Astrocyte (in vitro differentiated cells and primary cell): Measurements from ENCODE around the gene ANKEF1. TPM values are rescaled to one million over a fixed set of nuclear protein-coding genes. Genes with fewer than 3 reads are reported as not detected.
"Not testable (repeated sequence)": the region's sequence is repeated elsewhere in the genome, so short reads cannot be mapped to it uniquely, and the experiment has no call there.

Experiments used
- DNase-seq: peaks from one replicate; pipeline ENCODE4 v3.0.0-alpha.2; 2010; ENCODE audit warnings: low read depth
- FAIRE-seq: peaks from 2 replicates; lab custom pipeline; 2011; peaks lifted over from hg19 to GRCh38; lab: Jason Lieb, UNC
- H2AFZ ChIP-seq: 2 replicates; pipeline ENCODE4 v1.6.0; 2012; ENCODE audit warnings: low read depth, low read length, inconsistent platforms
- H3K27ac ChIP-seq: 2 replicates; pipeline ENCODE4 v1.5.1; 2011; ENCODE audit warnings: low read depth, low read length, inconsistent platforms
- H3K27me3 ChIP-seq: 2 replicates; pipeline ENCODE4 v1.6.0; 2011; ENCODE audit warnings: low read length, inconsistent platforms; ENCODE audit not compliant: insufficient read depth
- H3K36me3 ChIP-seq: 2 replicates; pipeline ENCODE4 v1.5.1; 2011; ENCODE audit warnings: low read length, inconsistent platforms; ENCODE audit not compliant: insufficient read depth
- H3K4me1 ChIP-seq: 2 replicates; pipeline ENCODE4 v1.5.1; 2011; ENCODE audit warnings: low read length, inconsistent platforms; ENCODE audit not compliant: insufficient read depth
- H3K4me2 ChIP-seq: 2 replicates; pipeline ENCODE4 v1.6.0; 2012; ENCODE audit warnings: low read length, inconsistent platforms
- H3K4me3 ChIP-seq: 2 replicates; pipeline ENCODE4 v1.5.1; 2011; ENCODE audit warnings: low read depth, mild to moderate bottlenecking, low read length, inconsistent platforms; ENCODE audit not compliant: insufficient read depth
- H3K79me2 ChIP-seq: 2 replicates; pipeline ENCODE4 v1.6.0; 2012; ENCODE audit warnings: mild to moderate bottlenecking, low read length, inconsistent platforms; ENCODE audit not compliant: insufficient read depth
- H3K9ac ChIP-seq: 2 replicates; pipeline ENCODE4 v1.6.0; 2012; ENCODE audit warnings: mild to moderate bottlenecking, low read length, inconsistent platforms
- H3K9me3 ChIP-seq: 2 replicates; pipeline ENCODE4 v1.5.1; 2012; ENCODE audit warnings: low read depth, mild to moderate bottlenecking, low read length, inconsistent platforms; ENCODE audit not compliant: insufficient read depth
- H4K20me1 ChIP-seq: 2 replicates; pipeline ENCODE4 v1.6.0; 2012; ENCODE audit warnings: low read length, inconsistent platforms; ENCODE audit not compliant: insufficient read depth
- H3K27ac Mint-ChIP-seq: one replicate; pipeline ENCODE4 v1.8.0; 2021; ENCODE audit warnings: mild to moderate bottlenecking, mixed read lengths; ENCODE audit not compliant: unreplicated experiment
- H3K27me3 Mint-ChIP-seq: one replicate; pipeline ENCODE4 v1.8.0; 2021; ENCODE audit warnings: low read depth, mixed read lengths; ENCODE audit not compliant: unreplicated experiment
- H3K36me3 Mint-ChIP-seq: one replicate; pipeline ENCODE4 v1.8.0; 2021; ENCODE audit warnings: low read depth, mixed read lengths; ENCODE audit not compliant: unreplicated experiment
- H3K4me1 Mint-ChIP-seq: one replicate; pipeline ENCODE4 v1.8.0; 2021; ENCODE audit warnings: low read depth, mixed read lengths; ENCODE audit not compliant: unreplicated experiment
- H3K4me3 Mint-ChIP-seq: one replicate; pipeline ENCODE4 v1.8.0; 2021; ENCODE audit warnings: mild to moderate bottlenecking, moderate library complexity, mixed read lengths; ENCODE audit not compliant: unreplicated experiment
- H3K9me3 Mint-ChIP-seq: one replicate; pipeline ENCODE4 v1.8.0; 2021; ENCODE audit warnings: mild to moderate bottlenecking, mixed read lengths; ENCODE audit not compliant: unreplicated experiment
- CTCF ChIP-seq: IDR thresholded peaks from 2 replicates; pipeline ENCODE4 v1.5.1; 2011; ENCODE audit warnings: low read depth, mild to moderate bottlenecking, inconsistent platforms, low read length, moderate library complexity; ENCODE audit not compliant: insufficient read depth
- EZH2 ChIP-seq: IDR thresholded peaks from 2 replicates; pipeline ENCODE4 v1.6.1; 2012; ENCODE audit warnings: mild to moderate bottlenecking, low read length, inconsistent platforms; ENCODE audit not compliant: insufficient read depth
- total RNA-seq: library from RNA; stranded (reverse); gene quantifications from 2 replicates; pipeline ENCODE4 v1.2.1, GENCODE V29; 2021

Gene ANKEF1
- total RNA-seq, 1 donor from 2014 or later = 3.4 TPM

- FAIRE-seq (no peak), DNase-seq (no peak)
- Histone ChIP-seq H3K27ac (no peak overlapping the region), H3K9me3 (no peaks in the 10 kb centered on the region), H3K4me1 (no peaks in the 10 kb centered on the region), H2AFZ (no peak overlapping the region), H3K36me3 (no peaks in the 10 kb centered on the region), H3K4me3 (no peak overlapping the region), H3K27me3 (no peaks in the 10 kb centered on the region), H3K9ac (no peak overlapping the region), H4K20me1 (no peaks in the 10 kb centered on the region), H3K4me2 (no peak overlapping the region), H3K79me2 (no peaks in the 10 kb centered on the region)
- Mint-ChIP-seq H3K4me3 (no peak overlapping the region), H3K27me3 (no peaks in the 10 kb centered on the region), H3K27ac (no peak overlapping the region), H3K9me3 (no peaks in the 10 kb centered on the region), H3K4me1 (no peaks in the 10 kb centered on the region), H3K36me3 (no peaks in the 10 kb centered on the region)
- TF ChIP-seq EZH2 (no peak), CTCF (no peak)
Measured at GRCh38 chr20:10020937-10021336, 13.8 kb upstream of the ANKEF1 start.

DNA sequence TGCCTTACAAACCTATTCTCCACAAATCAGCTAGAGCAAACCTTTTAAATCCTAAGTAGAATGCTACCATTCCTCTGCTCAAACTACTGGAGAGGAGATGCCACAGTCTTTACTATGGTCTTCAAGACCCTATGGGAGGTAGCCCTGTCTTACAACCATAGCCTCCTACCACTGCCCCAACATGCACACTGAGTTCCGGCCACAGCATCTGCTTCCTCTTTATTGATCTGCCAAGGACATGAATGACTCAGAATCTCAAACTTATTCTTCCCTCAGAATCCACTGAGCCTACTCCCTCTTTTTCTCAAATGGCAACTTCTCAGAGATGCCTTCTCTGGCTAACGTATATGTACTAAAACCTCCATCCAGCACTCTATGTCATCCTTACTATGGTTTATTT is 12.2 kb upstream of the ANKEF1 start:
- Histone ChIP-seq H3K27me3 (no peaks in the 10 kb centered on the region), H3K9ac (no peak overlapping the region), H3K79me2 (no peaks in the 10 kb centered on the region), H3K4me1 (no peaks in the 10 kb centered on the region), H3K4me3 (no peak overlapping the region), H2AFZ (no peak overlapping the region), H4K20me1 (no peaks in the 10 kb centered on the region), H3K9me3 (no peaks in the 10 kb centered on the region), H3K36me3 (no peaks in the 10 kb centered on the region), H3K4me2 (no peak overlapping the region), H3K27ac (no peak overlapping the region)
- H3K36me3 Mint-ChIP-seq = no peaks in the 10 kb centered on the region
- DNase-seq (no peak), FAIRE-seq (no peak)
- H3K27ac Mint-ChIP-seq = no peak overlapping the region
- no peaks in the 10 kb centered on the region for H3K9me3 Mint-ChIP-seq
- TF ChIP-seq CTCF (no peak), EZH2 (no peak)
- H3K4me3 Mint-ChIP-seq = no peak overlapping the region
- no peaks in the 10 kb centered on the region for H3K4me1 Mint-ChIP-seq
- H3K27me3 Mint-ChIP-seq = no peaks in the 10 kb centered on the region

GRCh38 chr20:10023911-10024310 is 10.9 kb upstream of the ANKEF1 start:
- Mint-ChIP-seq H3K4me1 (no peaks in the 10 kb centered on the region), H3K9me3 (no peaks in the 10 kb centered on the region), H3K4me3 (no peak overlapping the region), H3K27me3 (no peaks in the 10 kb centered on the region), H3K27ac (no peak overlapping the region), H3K36me3 (no peaks in the 10 kb centered on the region)
- Histone ChIP-seq H4K20me1 (no peaks in the 10 kb centered on the region), H2AFZ (no peak overlapping the region), H3K79me2 (no peaks in the 10 kb centered on the region), H3K27me3 (no peaks in the 10 kb centered on the region), H3K4me2 (no peak overlapping the region), H3K9ac (no peak overlapping the region), H3K4me3 (no peak overlapping the region), H3K36me3 (no peaks in the 10 kb centered on the region), H3K4me1 (no peaks in the 10 kb centered on the region), H3K9me3 (no peaks in the 10 kb centered on the region), H3K27ac (no peak overlapping the region)
- TF ChIP-seq EZH2 (no peak), CTCF (no peak)
- no peak for DNase-seq
- no peak for FAIRE-seq

DNA sequence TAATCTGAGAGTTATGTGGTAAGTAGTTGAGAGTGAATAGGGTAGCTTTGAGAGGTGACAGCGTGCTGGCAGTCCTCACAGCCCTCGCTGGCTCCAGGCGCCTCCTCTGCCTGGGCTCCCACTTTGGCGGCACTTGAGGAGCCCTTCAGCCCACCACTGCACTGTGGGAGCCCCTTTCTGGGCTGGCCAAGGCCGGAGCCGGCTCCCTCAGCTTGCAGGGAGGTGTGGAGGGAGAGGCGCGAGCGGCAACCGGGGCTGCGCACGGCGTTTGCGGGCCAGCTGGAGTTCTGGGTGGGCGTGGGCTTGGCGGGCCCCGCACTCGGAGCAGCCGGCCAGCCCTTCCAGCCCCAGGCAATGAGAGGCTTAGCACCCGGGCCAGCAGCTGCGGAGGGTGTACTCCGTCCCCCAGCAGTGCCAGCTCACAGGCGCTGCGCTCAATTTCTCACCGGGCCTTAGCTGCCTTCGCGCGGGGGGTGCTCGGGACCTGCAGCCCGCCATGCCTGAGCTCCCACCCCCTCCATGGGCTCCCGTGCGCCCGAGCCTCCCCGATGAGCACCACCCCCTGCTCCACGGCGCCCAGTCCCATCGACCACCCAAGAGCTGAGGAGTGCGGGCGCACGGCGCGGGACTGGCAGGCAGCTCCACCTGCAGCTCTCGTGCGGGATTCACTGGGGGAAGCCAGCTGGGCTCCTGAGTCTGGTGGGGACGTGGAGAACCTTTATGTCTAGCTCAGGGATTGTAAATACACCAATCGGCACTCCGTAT is 3.2 kb upstream of the ANKEF1 start:
- H3K36me3 Mint-ChIP-seq, H3K9ac ChIP-seq, H4K20me1 ChIP-seq, H3K27me3 ChIP-seq, H3K27ac Mint-ChIP-seq, DNase-seq, H3K27ac ChIP-seq, FAIRE-seq, H2AFZ ChIP-seq, H3K4me2 ChIP-seq, H3K4me3 ChIP-seq, H3K4me3 Mint-ChIP-seq, H3K27me3 Mint-ChIP-seq, H3K79me2 ChIP-seq, H3K4me1 Mint-ChIP-seq, H3K36me3 ChIP-seq, H3K9me3 Mint-ChIP-seq, H3K9me3 ChIP-seq, H3K4me1 ChIP-seq: not testable (repeated sequence)
